Measurements from ENCODE around the gene CD52. TPM values are rescaled to one million over a fixed set of nuclear protein-coding genes. Genes with fewer than 3 reads are reported as not detected.

The CD52 gene
- total RNA-seq, 4 donors from 2014 or later, result 2.3 to 11.4 (median 9.9) TPM

GRCh38 chr1:26358411-26359384, 40.9 kb downstream of the CD52 start:
- Histone ChIP-seq H3K4me1 (peaks cover 63% of the 10 kb centered on the region), H3K36me3 (no peaks in the 10 kb centered on the region), H3K4me3 (no peak overlapping the region), H3K27ac (peak overlapping the region; percentile 59), H3K9me3 (no peaks in the 10 kb centered on the region), H3K27me3 (peaks cover 45% of the 10 kb centered on the region)
- no peak for DNase-seq (ENCODE audit: low spot score in 2 of 2)
- 48% methylated on average over 13 of the region's 15 CpGs for WGBS
- TF ChIP-seq POLR2A (IDR thresholded peaks at IDR 0.05) (no peak), CTCF (IDR thresholded peaks at IDR 0.05) (no peak), POLR2AphosphoS5 (IDR thresholded peaks at IDR 0.05) (no peak), EP300 (IDR thresholded peaks at IDR 0.05) (no peak)

DNA sequence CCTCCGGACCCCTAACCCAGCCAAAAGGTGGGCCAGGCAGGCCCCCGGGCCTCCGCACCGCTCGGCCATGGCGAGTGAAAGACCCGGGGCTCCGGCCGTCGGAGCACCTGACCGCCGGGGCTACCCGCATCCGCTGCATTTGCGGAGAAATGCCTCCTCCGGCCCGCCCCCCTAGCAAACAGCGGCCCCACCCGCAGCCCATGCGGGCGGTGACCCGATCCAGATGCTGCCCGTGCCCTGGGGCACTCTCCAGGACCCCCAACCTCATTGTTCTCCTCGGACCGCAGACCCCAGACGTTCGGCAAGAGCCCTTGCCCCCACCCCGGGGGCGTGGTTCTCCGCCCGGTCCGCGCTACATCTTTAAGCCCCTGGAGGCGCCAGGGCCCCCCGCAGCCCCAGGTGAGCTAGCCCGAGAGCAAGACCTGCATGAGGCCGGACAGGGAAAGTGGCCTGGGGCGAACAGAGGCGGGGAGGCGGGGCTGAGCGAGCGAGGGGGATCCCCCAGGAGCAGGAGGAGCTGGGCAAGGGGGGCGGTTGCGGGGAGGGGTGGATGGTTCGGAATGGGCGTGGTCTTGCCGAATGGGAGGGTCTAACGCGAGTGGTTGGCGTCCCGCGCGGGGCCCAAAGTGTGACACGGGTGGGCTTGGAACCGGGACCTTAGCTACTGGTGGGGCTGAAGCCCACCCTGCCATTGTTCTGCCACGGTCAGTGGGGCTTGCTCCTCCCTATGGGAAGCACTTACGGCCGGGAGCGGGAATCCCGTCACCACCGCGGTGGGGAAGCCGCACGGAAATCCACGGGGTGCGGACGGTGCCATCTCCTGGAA, 42.4 kb downstream of the CD52 start:
- TF ChIP-seq CTCF (IDR thresholded peaks at IDR 0.05), result no peak
- no peak for TF ChIP-seq POLR2AphosphoS5 (IDR thresholded peaks at IDR 0.05)
- TF ChIP-seq EP300 (IDR thresholded peaks at IDR 0.05), result no peak
- no peak for TF ChIP-seq POLR2A (IDR thresholded peaks at IDR 0.05)
- Histone ChIP-seq H3K9me3 (no peaks in the 10 kb centered on the region), H3K27ac (no peak overlapping the region), H3K27me3 (peaks cover 53% of the 10 kb centered on the region), H3K4me3 (peak overlapping the region; percentile 39), H3K36me3 (no peaks in the 10 kb centered on the region), H3K4me1 (peaks cover 51% of the 10 kb centered on the region)
- DNase-seq (ENCODE audit: low spot score in 2 of 2), result no peak
- WGBS, result 8% methylated on average over 29 of the region's 67 CpGs

DNA sequence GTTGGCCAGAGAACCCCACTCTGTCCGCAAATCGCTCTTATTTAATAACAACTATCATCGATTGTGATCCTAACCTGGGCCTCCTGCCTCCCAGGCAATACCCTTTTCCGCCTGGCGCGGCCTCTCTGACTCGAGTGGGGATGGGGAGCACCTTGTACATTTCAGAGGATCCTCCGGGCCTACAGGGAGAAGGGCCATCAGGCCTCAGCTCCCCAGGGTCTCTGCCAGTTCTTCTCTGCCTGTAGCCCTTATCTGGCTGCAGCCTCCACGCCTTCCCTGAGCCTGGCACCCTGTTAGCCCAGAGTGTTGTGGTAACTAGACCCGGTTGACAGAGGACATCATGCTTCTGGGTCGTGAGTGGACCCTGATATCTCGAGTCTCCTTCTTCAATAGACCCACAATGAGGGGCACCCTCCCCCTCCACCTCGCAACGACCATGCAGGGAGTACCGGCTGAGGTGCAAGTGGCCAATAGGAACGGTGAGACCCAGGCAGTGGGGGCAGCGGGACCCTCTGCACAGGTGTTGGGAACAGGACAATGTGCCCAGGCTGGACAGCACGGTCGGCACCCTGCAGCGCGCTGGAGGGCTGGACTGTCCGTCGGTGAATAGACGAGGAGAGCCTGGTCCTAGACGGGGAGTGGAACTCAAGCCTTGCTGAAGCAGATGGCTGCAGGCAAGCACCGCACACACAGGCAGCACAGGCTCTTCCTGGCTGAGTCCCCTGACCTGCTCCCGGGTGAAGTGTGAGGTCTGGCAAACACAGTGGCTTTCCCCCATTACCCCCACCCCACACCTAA, 43.2 kb downstream of the CD52 start:
- 67% methylated on average over 22 of the region's 27 CpGs for WGBS
- Histone ChIP-seq H3K27me3 (peaks cover 52% of the 10 kb centered on the region), H3K4me3 (peak overlapping the region; percentile 39), H3K27ac (no peak overlapping the region), H3K4me1 (peaks cover 43% of the 10 kb centered on the region), H3K9me3 (no peaks in the 10 kb centered on the region), H3K36me3 (no peaks in the 10 kb centered on the region)
- no peak for TF ChIP-seq EP300 (IDR thresholded peaks at IDR 0.05)
- no peak for TF ChIP-seq POLR2AphosphoS5 (IDR thresholded peaks at IDR 0.05)
- no peak for TF ChIP-seq POLR2A (IDR thresholded peaks at IDR 0.05)
- no peak for TF ChIP-seq CTCF (IDR thresholded peaks at IDR 0.05)
- DNase-seq (ENCODE audit: low spot score in 2 of 2), result no peak

DNA sequence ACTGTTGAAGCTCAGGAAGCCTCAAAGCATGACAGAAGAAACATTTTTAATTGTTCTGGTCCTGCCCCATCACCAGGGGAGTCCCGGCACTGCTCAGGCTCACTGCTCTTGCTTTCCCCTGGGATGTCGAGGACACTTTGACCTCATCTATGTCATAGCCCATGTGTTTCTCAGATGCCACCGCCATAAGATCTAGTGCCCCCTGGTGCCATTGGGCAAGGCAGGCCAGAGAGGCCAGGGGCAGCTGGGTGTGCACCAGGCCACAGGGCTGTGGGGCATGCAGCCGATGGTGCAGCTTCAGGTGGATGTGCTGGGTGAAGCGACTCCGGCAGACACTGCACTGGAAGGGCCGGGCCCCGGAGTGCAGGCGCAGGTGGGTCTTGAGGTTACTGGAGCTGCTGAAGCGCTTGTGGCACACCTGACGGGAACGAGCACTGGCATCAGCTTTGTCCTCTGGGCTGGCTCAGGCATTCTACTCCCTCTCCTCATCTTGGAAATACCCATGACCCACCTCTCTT, 43.9 kb downstream of the CD52 start:
- no peaks in the 10 kb centered on the region for H3K36me3 ChIP-seq
- DNase-seq (ENCODE audit: low spot score in 2 of 2), result no peak
- 86% methylated on average over 5 of the region's 12 CpGs for WGBS
- TF ChIP-seq EP300 (IDR thresholded peaks at IDR 0.05) (no peak), CTCF (IDR thresholded peaks at IDR 0.05) (no peak), POLR2A (IDR thresholded peaks at IDR 0.05) (no peak), POLR2AphosphoS5 (IDR thresholded peaks at IDR 0.05) (no peak)
- H3K27ac ChIP-seq, result no peak overlapping the region
- peaks cover 36% of the 10 kb centered on the region for H3K4me1 ChIP-seq
- no peaks in the 10 kb centered on the region for H3K9me3 ChIP-seq
- H3K4me3 ChIP-seq, result no peak overlapping the region
- peaks cover 51% of the 10 kb centered on the region for H3K27me3 ChIP-seq

Measured in suprapubic skin (tissue), 4 donors.